HG03064 (cell line): ENCODE measurements around the gene RGMA.
A peak's percentile ranks its signal among the peaks of the same experiment; 100 is the strongest.

ENCODE experiments used
- ATAC-seq: cut with Tn5 transposase; IDR thresholded peaks from one replicate; pipeline ENCODE4 v1.9.1; 2021; ENCODE audit warnings: low read depth; ENCODE audit not compliant: unreplicated experiment

RGMA gene

GRCh38 chr15:93024716-93025624, 64.0 kb downstream of the RGMA start:
- ATAC-seq = no peak

GRCh38 chr15:93024293-93024692, 64.7 kb downstream of the RGMA start:
- no peak for ATAC-seq

GRCh38 chr15:93020976-93021772, 67.8 kb downstream of the RGMA start:
- no peak for ATAC-seq

GRCh38 chr15:93019971-93020370, 69.0 kb downstream of the RGMA start:
- ATAC-seq = no peak

GRCh38 chr15:93019090-93019489, 69.9 kb downstream of the RGMA start:
- no peak for ATAC-seq

GRCh38 chr15:93018574-93018973, 70.4 kb downstream of the RGMA start:
- no peak for ATAC-seq

- no peak for ATAC-seq
Observed at GRCh38 chr15:93017526-93017925, 71.5 kb downstream of the RGMA start.

GRCh38 chr15:93012786-93013185, 76.2 kb downstream of the RGMA start:
- ATAC-seq = no peak

- ATAC-seq = no peak
Observed at GRCh38 chr15:93007994-93008393, 81.0 kb downstream of the RGMA start.

- ATAC-seq = no peak
Observed at GRCh38 chr15:93005133-93005532, 83.9 kb downstream of the RGMA start.

- ATAC-seq = no peak
Observed at GRCh38 chr15:93001881-93002280, 87.1 kb downstream of the RGMA start.

GRCh38 chr15:93001156-93001555, 87.9 kb downstream of the RGMA start:
- no peak for ATAC-seq

- no peak for ATAC-seq
Observed at GRCh38 chr15:92997821-92998220, 91.2 kb downstream of the RGMA start.

- no peak for ATAC-seq
Observed at GRCh38 chr15:92992720-92993119, 96.3 kb downstream of the RGMA start.

- no peak for ATAC-seq
Observed at GRCh38 chr15:92990031-92990430, 99.0 kb downstream of the RGMA start.

- peak; percentile 68 for ATAC-seq
Observed at GRCh38 chr15:92989470-92989869, 99.5 kb downstream of the RGMA start.
